Measurements from ENCODE around the gene CNNM4.

The CNNM4 gene

GRCh38 chr2:96759548-96759947 is 1.2 kb upstream of the CNNM4 start:
- no peak for DNase-seq (ENCODE audit: low read depth in 2 of 2)

DNA sequence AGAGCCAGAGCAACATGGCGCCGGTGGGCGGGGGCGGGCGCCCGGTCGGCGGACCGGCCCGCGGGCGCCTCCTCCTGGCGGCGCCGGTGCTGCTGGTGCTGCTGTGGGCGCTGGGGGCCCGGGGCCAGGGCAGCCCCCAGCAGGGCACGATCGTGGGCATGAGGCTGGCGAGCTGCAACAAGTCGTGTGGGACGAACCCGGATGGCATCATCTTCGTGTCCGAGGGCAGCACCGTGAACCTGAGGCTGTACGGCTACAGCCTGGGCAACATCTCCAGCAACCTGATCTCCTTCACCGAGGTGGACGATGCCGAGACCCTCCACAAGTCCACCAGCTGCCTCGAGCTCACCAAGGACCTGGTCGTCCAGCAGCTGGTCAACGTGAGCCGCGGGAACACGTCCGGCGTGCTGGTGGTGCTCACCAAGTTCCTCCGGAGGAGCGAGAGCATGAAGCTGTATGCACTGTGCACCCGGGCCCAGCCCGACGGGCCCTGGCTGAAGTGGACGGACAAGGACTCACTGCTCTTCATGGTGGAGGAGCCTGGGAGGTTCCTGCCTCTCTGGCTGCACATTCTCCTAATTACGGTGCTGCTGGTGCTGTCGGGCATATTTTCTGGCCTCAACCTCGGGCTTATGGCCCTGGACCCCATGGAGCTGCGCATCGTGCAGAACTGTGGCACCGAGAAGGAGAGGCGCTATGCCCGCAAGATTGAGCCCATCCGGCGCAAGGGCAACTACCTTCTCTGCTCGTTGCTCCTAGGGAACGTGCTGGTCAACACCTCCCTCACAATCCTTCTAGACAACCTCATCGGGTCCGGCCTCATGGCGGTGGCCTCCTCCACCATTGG is 507 bp downstream of the CNNM4 start:
- peak in 1 of 2 donors; percentile 59 for DNase-seq (ENCODE audit: low read depth in 2 of 2)

DNA sequence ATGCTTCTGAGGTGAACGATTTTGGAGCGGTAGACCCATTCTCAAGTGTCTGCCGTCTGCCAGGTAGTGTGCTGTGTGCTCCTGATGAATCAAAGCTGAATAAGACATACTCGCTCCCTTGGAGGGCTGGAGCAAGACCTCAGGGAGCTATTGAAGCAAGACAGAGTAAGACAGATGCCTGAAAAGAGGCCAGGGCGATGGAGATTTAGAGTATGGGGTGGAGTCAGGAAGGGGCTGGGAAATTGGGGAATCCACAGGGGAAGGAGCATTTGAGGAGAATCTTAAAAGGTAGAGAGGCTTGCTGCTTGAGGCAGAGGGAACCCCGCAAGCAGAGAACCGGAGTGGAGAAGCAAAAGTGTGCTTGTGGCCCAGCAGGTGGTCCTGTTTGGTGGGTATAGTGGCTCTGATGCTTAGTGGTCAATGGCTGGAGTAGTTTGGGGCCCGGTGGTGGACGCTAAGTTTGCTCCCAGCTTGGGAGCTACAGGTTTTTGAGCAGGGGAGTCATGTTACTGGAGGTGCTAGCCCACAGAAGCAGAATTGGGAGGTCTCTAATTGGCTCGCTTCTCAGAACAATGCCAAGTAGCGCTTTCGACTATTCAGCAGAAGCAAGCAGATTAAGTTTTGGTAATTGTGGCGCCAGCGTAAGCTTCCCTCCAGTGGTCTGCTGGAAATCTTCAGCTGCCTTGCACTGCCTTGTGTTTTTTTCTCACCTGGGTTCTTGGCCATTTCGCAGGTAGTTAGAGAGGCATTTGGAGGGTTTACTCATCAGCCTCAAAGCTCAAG is 2.0 kb downstream of the CNNM4 start:
- DNase-seq (ENCODE audit: low read depth in 2 of 2): no peak

DNA sequence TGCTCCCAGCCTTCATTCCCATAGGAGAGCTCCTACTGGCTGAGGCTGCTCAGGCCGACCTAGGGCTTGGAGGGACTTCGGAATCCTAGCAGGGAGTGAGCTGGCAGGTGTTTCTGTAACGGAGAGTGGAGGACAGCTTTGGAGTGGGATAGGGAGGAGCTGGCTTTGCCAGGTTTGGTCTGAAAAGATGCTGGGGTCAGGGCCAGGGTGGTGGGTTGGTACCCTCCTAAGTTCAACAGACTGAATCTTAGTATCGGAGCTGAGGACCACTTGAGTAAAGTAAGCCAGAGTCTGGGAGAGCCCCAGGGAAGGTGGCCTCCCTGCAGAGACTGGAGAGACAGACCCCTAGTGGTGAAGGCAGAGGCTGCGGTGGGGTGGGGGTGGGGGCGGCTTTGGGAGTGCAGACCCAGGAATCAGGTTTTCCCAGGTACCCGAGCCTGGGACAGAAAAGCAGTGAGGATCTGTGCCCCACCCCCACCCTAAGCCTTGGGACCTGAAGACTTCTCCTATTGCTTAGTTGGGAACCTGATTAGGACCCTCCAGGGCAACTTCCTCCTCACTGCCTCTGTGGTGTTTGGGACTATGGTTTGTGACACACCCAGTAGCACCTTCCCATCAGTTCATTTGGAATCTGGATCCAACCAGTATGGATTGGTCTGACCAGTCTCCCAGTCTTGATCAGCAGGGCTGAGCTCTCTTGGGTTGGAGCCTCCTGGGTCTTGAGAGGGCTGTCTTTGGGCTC is 3.0 kb downstream of the CNNM4 start:
- DNase-seq (ENCODE audit: low read depth in 2 of 2): no peak

GRCh38 chr2:96764253-96764637 is 3.5 kb downstream of the CNNM4 start:
- DNase-seq (ENCODE audit: low read depth in 2 of 2): no peak

GRCh38 chr2:96767135-96767871 is 6.6 kb downstream of the CNNM4 start:
- DNase-seq (ENCODE audit: low read depth in 2 of 2): no peak

DNA sequence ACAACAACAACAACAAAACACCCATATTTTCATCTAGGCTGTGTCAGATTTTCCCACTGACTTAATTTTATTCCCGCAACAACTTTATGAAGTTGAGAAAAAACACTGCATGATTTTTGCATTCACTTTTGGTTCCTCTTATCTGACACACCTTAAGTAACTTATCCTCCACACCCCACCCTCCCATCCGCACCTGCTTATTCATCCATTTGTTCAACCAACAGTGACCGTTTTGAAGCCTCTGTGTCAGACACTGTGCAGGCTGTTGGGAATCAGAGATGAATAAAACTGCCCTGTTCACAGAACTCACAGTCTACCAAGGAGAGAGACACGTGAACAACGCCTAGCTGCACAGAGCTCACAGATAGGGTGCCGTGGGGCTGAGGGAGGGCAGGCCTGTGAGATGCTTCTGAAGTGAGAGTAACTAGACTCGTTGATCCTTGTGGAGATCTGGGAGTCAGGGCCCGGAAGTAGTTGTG is 7.4 kb downstream of the CNNM4 start:
- DNase-seq (ENCODE audit: low read depth in 2 of 2): no peak

- no peak for DNase-seq (ENCODE audit: low read depth in 2 of 2)
These were observed 9.1 kb downstream of the CNNM4 start for GRCh38 chr2:96769814-96770213.

- DNase-seq (ENCODE audit: low read depth in 2 of 2): no peak
These were observed 9.9 kb downstream of the CNNM4 start for GRCh38 chr2:96770442-96771202.

- DNase-seq (ENCODE audit: low read depth in 2 of 2): no peak
These were observed 11.3 kb downstream of the CNNM4 start for GRCh38 chr2:96771796-96772618.

DNA sequence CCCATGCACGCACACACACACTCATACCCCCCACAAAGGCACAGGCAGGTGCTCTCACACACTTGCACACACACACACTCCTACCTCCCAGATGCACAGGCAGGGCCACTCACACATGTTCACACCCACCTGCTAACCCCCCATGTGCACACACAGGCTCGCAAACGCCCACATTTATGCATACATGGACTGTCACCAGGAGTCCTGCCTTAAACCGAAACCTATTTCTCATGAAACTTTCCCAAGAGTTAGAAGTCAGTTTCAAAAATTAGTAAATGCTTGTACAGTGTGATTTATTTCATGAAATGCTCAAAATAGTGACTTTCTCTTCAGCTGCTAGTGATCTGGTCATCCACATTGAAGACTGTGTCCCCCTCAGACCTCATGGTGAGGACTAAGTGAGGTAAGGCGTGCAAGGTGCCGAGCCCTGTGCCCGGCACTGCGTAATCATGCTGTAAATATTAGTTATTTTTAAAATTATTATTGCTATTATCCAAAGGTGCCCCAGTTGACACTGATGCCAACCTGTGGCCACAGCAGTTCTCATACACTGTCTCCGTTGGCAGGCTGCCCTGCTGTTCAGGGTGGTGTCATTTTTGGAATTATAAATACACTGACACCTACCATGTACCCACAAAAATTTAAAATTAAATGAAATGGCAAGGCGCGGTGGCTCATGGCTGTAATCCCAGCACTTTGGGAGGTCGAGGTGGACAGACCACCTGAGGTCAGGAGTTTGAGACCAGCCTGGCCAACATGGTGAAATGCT is 12.4 kb downstream of the CNNM4 start:
- no peak for DNase-seq (ENCODE audit: low read depth in 2 of 2)

GRCh38 chr2:96773922-96774321 is 13.2 kb downstream of the CNNM4 start:
- peak in 1 of 2 donors; percentile 31 for DNase-seq (ENCODE audit: low read depth in 2 of 2)

GRCh38 chr2:96775160-96775559 is 14.5 kb downstream of the CNNM4 start:
- no peak for DNase-seq (ENCODE audit: low read depth in 2 of 2)

GRCh38 chr2:96783388-96783787 is 22.7 kb downstream of the CNNM4 start:
- DNase-seq (ENCODE audit: low read depth in 2 of 2): no peak

GRCh38 chr2:96787411-96787810 is 26.7 kb downstream of the CNNM4 start:
- no peak for DNase-seq (ENCODE audit: low read depth in 2 of 2)

DNA sequence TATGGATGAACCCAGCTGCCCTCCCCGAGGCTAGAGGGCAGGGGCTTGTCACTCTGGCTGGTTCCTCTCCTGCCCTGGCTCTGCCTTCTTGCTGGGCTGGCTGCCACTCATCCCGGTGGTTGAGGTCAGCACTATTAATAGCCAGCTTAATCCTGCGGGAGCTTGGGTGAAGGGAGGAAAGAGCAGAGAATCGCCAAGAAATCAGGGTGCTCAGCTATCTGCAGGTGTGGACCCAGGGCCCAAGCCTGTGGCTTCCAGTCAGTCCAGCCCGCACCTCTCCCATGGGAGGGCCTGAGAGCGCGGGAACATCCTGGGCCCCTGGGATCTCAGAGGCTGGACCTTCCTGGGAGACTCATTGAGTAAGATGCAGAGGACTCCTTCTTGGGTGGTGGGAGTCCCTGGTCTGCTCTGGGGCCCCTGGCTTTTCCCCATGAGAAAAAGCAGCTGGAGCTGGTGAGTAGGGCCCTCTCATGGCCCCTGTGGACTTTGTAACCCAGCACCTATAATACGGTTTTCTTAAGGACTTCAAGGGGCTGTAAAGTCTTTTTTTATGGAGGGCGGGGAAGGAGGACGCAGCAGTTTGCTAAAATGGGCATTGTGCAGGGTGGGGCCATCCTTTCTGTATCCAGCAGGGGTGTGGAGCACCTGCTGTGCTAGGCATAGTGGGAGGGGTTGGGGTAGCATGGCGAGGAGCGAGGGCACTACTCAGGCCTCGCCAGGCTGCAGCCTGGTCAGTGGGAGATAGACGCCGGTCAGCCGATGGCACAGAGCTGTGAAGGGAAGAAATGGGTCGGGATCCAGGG is 27.9 kb downstream of the CNNM4 start:
- no peak for DNase-seq (ENCODE audit: low read depth in 2 of 2)

DNA sequence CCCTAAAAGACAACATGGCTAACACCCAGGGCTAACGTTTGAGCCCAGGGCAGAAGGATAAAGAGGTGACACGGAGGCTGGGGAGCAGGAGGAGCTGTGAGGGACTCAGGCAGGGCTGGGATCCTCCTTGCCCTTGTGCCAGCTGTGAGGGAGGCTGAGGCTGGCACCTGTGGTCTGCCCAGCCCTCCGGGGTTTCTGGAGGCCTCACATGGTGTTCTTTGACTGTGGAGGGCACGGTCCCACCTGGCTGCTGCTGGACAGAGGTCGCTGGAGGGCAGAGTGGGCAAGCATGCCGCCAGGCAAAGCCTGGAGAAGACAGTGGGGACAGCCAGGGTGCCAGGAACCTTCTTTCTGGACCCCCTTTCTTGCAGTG is 28.5 kb downstream of the CNNM4 start:
- DNase-seq (ENCODE audit: low read depth in 2 of 2): no peak
